Suppressor macrophage treated with lipopolysaccharide for 1 hour (primary cell): ENCODE data around the gene TARS3.
"Not testable (repeated sequence)": the region's sequence is repeated elsewhere in the genome, so short reads cannot be mapped to it uniquely, and the experiment has no call there.

ENCODE experiments used
- DNase-seq, 3 donors: peaks; one replicate each; pipeline ENCODE4 v3.0.0-alpha.2; 2020 to 2022

TARS3 gene

GRCh38 chr15:101697488-101697887 lies 26.8 kb downstream of the TARS3 start:
- no peak for DNase-seq

GRCh38 chr15:101696829-101697228 lies 27.4 kb downstream of the TARS3 start:
- DNase-seq = no peak

- DNase-seq = peak in 1 of 3 donors; percentile 1
Measured at GRCh38 chr15:101694261-101694660, 30.0 kb downstream of the TARS3 start.

- DNase-seq = no peak
Measured at GRCh38 chr15:101692801-101693598, 31.3 kb downstream of the TARS3 start.

GRCh38 chr15:101689901-101690300 lies 34.4 kb downstream of the TARS3 start:
- peak; percentile 24 to 45 (median 30) for DNase-seq

- no peak for DNase-seq
Measured at GRCh38 chr15:101686718-101687117, 37.6 kb downstream of the TARS3 start.

GRCh38 chr15:101684877-101685276 lies 39.4 kb downstream of the TARS3 start:
- DNase-seq = no peak

- peak in 1 of 3 donors; percentile 35 for DNase-seq
Measured at GRCh38 chr15:101684384-101684783, 39.9 kb downstream of the TARS3 start.

GRCh38 chr15:101679806-101680205 lies 44.5 kb downstream of the TARS3 start:
- no peak for DNase-seq

- no peak for DNase-seq
Measured at GRCh38 chr15:101676921-101677329, 47.3 kb downstream of the TARS3 start.

- no peak for DNase-seq
Measured at GRCh38 chr15:101675796-101676582, 48.3 kb downstream of the TARS3 start.

- DNase-seq = no peak
Measured at GRCh38 chr15:101675015-101675414, 49.3 kb downstream of the TARS3 start.

- no peak for DNase-seq
Measured at GRCh38 chr15:101672298-101672697, 52.0 kb downstream of the TARS3 start.

GRCh38 chr15:101669744-101670143 lies 54.5 kb downstream of the TARS3 start:
- DNase-seq = peak in 2 of 3 donors; percentile 6 to 27

- DNase-seq = peak in 1 of 3 donors; percentile 23
Measured at GRCh38 chr15:101667881-101668280, 56.4 kb downstream of the TARS3 start.

- DNase-seq = no peak
Measured at GRCh38 chr15:101664303-101664913, 59.9 kb downstream of the TARS3 start.

GRCh38 chr15:101662203-101662602 lies 62.1 kb downstream of the TARS3 start:
- no peak for DNase-seq

- DNase-seq = no peak
Measured at GRCh38 chr15:101660005-101660404, 64.3 kb downstream of the TARS3 start.

GRCh38 chr15:101657968-101658784 lies 66.1 kb downstream of the TARS3 start:
- DNase-seq = peak in 1 of 3 donors; percentile 29

- DNase-seq = no peak
Measured at GRCh38 chr15:101657171-101657570, 67.1 kb downstream of the TARS3 start.

GRCh38 chr15:101654624-101655337 lies 69.5 kb downstream of the TARS3 start:
- not testable (repeated sequence) for DNase-seq

GRCh38 chr15:101654171-101654570 lies 70.1 kb downstream of the TARS3 start:
- peak; percentile 73 to 90 (median 84) for DNase-seq
